HCT116 (cell line): ENCODE data around the gene SEMA4D. TPM values are rescaled to one million over a fixed set of nuclear protein-coding genes. Genes with fewer than 3 reads are reported as not detected.

Source experiments
- ATAC-seq: fragments of 200-7000 bp; cut with Tn5 transposase; 2 replicates; pipeline ENCODE4 v1.9.1; 2020; ENCODE audit warnings: mild to moderate bottlenecking, moderate library complexity
- BruUV-seq: library from RNA; stranded (reverse); fragments of 400-500 nt; replicated peaks from 2 replicates; lab custom pipeline; 2021; lab: Mats Ljungman, UMichigan
- CTCF ChIA-PET: fragments of 300-600 bp; sonication (Branson Sonifier 250); formaldehyde crosslinking; loops from one replicate; lab custom pipeline; 2021; ENCODE audit warnings: antibody characterized with exemption; lab: Charles Lee
- POLR2A ChIA-PET: fragments of 300-600, 350-600 bp; sonication (Branson Sonifier 250); formaldehyde crosslinking; loops from one replicate; lab custom pipeline; 2021; ENCODE audit warnings: antibody characterized with exemption; lab: Charles Lee
- RAD21 ChIA-PET, 2 experiments: fragments of 300-600 bp; sonication (Branson Sonifier 250); formaldehyde crosslinking; loops; one replicate each; lab custom pipeline; 2023; ENCODE audit warnings: low total read pairs in 2 of 2; ENCODE audit not compliant: uncharacterized antibody in 2 of 2, unreplicated experiment in 2 of 2, low non-redundant PET in 1 of 2; lab: Charles Lee
- DNase-seq: peaks from one replicate; pipeline ENCODE4 v3.0.0-alpha.2; 2010; ENCODE audit warnings: low read depth, low spot score
- H2AFZ ChIP-seq: fragments of 200-600 bp; shearing (Covaris generic), sonication (generic); 2 replicates; pipeline ENCODE4 v1.6.1; 2017; ENCODE audit warnings: low read depth, mixed run types, mixed read lengths, antibody characterized with exemption, low read length; ENCODE audit not compliant: poor library complexity, severe bottlenecking
- H3K27ac ChIP-seq: 2 replicates; pipeline ENCODE4 v1.5.1; 2012; ENCODE audit warnings: low read depth, low read length
- H3K27me3 ChIP-seq: fragments of 200-600 bp; sonication (generic); 2 replicates; pipeline ENCODE4 v1.6.1; 2016; ENCODE audit warnings: mixed run types, low read length, mixed read lengths; ENCODE audit not compliant: insufficient read depth
- H3K36me3 ChIP-seq, 2 experiments: fragments of 200-500 bp in 1 of 2; fragments of 200-600 bp in 1 of 2; sonication (Bioruptor generic) in 1 of 2; sonication (generic) in 1 of 2; 2 replicates each; pipeline versions ENCODE4 v1.5.1 to v1.6.1; 2014 to 2016; ENCODE audit warnings: low read length in 2 of 2, inconsistent platforms in 1 of 2, mixed read lengths in 1 of 2, mixed run types in 1 of 2; ENCODE audit not compliant: insufficient read depth in 2 of 2, control insufficient read depth in 1 of 2
- H3K4me1 ChIP-seq, 2 experiments: fragments of 200-600 bp in 1 of 2; sonication (generic) in 1 of 2; 2 replicates each; pipeline versions ENCODE4 v1.5.1 to v1.6.1; 2012 to 2017; ENCODE audit warnings: low read length in 2 of 2, inconsistent platforms in 1 of 2, mild to moderate bottlenecking in 1 of 2, mixed read lengths in 1 of 2, mixed run types in 1 of 2, moderate library complexity in 1 of 2; ENCODE audit not compliant: insufficient read depth in 2 of 2, control insufficient read depth in 1 of 2
- H3K4me2 ChIP-seq: fragments of 200-600 bp; sonication (generic); 2 replicates; pipeline ENCODE4 v1.6.1; 2017; ENCODE audit warnings: mixed run types, low read length, mixed read lengths
- H3K4me3 ChIP-seq, 2 experiments: fragments of 200-600 bp in 1 of 2; sonication (generic) in 1 of 2; replicated peaks in 1 of 2; 2 replicates each; pipeline ENCODE4 v1.5.1; 2011 to 2016; ENCODE audit warnings: low read length in 2 of 2, control low read depth in 1 of 2, low read depth in 1 of 2, mild to moderate bottlenecking in 1 of 2, mixed read lengths in 1 of 2, mixed run types in 1 of 2
- H3K79me2 ChIP-seq: fragments of 200-600 bp; sonication (generic); 2 replicates; pipeline ENCODE4 v1.6.1; 2017; ENCODE audit warnings: mild to moderate bottlenecking, mixed run types, low read length, moderate library complexity, mixed read lengths; ENCODE audit not compliant: insufficient read depth
- H3K9ac ChIP-seq: fragments of 200-600 bp; sonication (generic); 2 replicates; pipeline ENCODE4 v1.6.1; 2016; ENCODE audit warnings: low read length, mixed read lengths
- H3K9me2 ChIP-seq: fragments of 200-600 bp; sonication (generic), shearing (Covaris generic); 2 replicates; pipeline ENCODE4 v1.6.1; 2017; ENCODE audit warnings: mixed run types, mild to moderate bottlenecking, moderate library complexity; ENCODE audit not compliant: insufficient read depth
- H3K9me3 ChIP-seq, 2 experiments: fragments of 200-500 bp in 1 of 2; fragments of 200-600 bp in 1 of 2; sonication (Bioruptor generic) in 1 of 2; sonication (generic) in 1 of 2; 2 replicates each; pipeline ENCODE4 v1.6.1; 2014 to 2017; ENCODE audit warnings: low read length in 2 of 2, mixed read lengths in 2 of 2, inconsistent platforms in 1 of 2, low read depth in 1 of 2, mild to moderate bottlenecking in 1 of 2, mixed run types in 1 of 2, moderate library complexity in 1 of 2; ENCODE audit not compliant: control insufficient read depth in 1 of 2, insufficient read depth in 1 of 2
- H4K20me1 ChIP-seq: fragments of 200-600 bp; sonication (generic), shearing (Covaris generic); 2 replicates; pipeline ENCODE4 v1.6.1; 2017; ENCODE audit warnings: mixed run types, mild to moderate bottlenecking, moderate library complexity; ENCODE audit not compliant: insufficient read depth
- CBX3 ChIP-seq: IDR thresholded peaks from 2 replicates; pipeline ENCODE4 v1.6.1; 2012; ENCODE audit warnings: low read depth
- CEBPB ChIP-seq: IDR thresholded peaks from 2 replicates; pipeline ENCODE4 v1.6.1; 2012; ENCODE audit warnings: low read depth
- EGR1 ChIP-seq: IDR thresholded peaks from 2 replicates; pipeline ENCODE4 v1.6.1; 2012; ENCODE audit warnings: low read depth
- EZH2 ChIP-seq: fragments of 200-600 bp; sonication (generic); IDR thresholded peaks from 2 replicates; pipeline ENCODE4 v1.6.1; 2017; ENCODE audit warnings: antibody characterized with exemption, mixed run types
- FOSL1 ChIP-seq: IDR thresholded peaks from 2 replicates; pipeline ENCODE4 v1.6.1; 2012; ENCODE audit warnings: low read depth
- JUND ChIP-seq: IDR thresholded peaks from 2 replicates; pipeline ENCODE4 v1.6.1; 2012
- POLR2A ChIP-seq: IDR thresholded peaks from 2 replicates; pipeline ENCODE4 v1.7.0; 2011; ENCODE audit warnings: borderline replicate concordance; ENCODE audit not compliant: insufficient read depth, insufficient read length; ENCODE audit errors: extremely low read depth
- RAD21 ChIP-seq: IDR thresholded peaks from 2 replicates; pipeline ENCODE4 v1.6.1; 2012; ENCODE audit warnings: low read depth, mild to moderate bottlenecking
- SP1 ChIP-seq: IDR thresholded peaks from 2 replicates; pipeline ENCODE4 v1.6.1; 2012; ENCODE audit warnings: low read depth
- TCF7L2 ChIP-seq: IDR thresholded peaks from 2 replicates; pipeline ENCODE4 v1.7.0; 2011; ENCODE audit warnings: borderline replicate concordance, inconsistent platforms; ENCODE audit not compliant: insufficient read depth, insufficient read length; ENCODE audit errors: extremely low read depth
- YY1 ChIP-seq: IDR thresholded peaks from 2 replicates; pipeline ENCODE4 v1.6.1; 2011; ENCODE audit warnings: low read length, low read depth, moderate library complexity, mild to moderate bottlenecking; ENCODE audit not compliant: insufficient replicate concordance; ENCODE audit errors: extremely low read depth
- ZFX ChIP-seq: fragments of 450-650 bp; IDR thresholded peaks from 2 replicates; pipeline ENCODE4 v1.6.1; 2017
- ZNF274 ChIP-seq: fragments of 200-500 bp; sonication (Bioruptor generic); IDR thresholded peaks from 2 replicates; pipeline ENCODE4 v1.6.1; 2014; ENCODE audit warnings: mild to moderate bottlenecking, low read depth, low read length, inconsistent platforms
- intact Hi-C: fragments of 100-400 bp; cut with micrococcal nuclease; formaldehyde crosslinking; loops from 2 replicates; pipeline ENCODE4 v1.10.0; 2022
- total RNA-seq: library from RNA; stranded (reverse); gene quantifications from one replicate; pipeline ENCODE4 v1.2.1, GENCODE V29; 2021; ENCODE audit not compliant: unreplicated experiment
- TF ChIP-seq, protein P1 (sequence below), 3 experiments: fragments of 200-600 bp in 1 of 3; sonication (generic) in 1 of 3; IDR thresholded peaks in 2 of 3; conservative IDR thresholded peaks in 1 of 3; 2 replicates each; pipeline ENCODE4 v1.5.1; 2012 to 2017; ENCODE audit warnings: low read depth in 2 of 3, low read length in 2 of 3, antibody characterized with exemption in 1 of 3, borderline replicate concordance in 1 of 3, control low read depth in 1 of 3, mild to moderate bottlenecking in 1 of 3, mixed read lengths in 1 of 3, mixed run types in 1 of 3, moderate library complexity in 1 of 3; ENCODE audit not compliant: insufficient read depth in 1 of 3
- TF ChIP-seq, protein P2 (sequence below): IDR thresholded peaks from 2 replicates; pipeline ENCODE4 v1.6.1; 2011; ENCODE audit warnings: mild to moderate bottlenecking, low read length, moderate library complexity; ENCODE audit not compliant: insufficient replicate concordance; ENCODE audit errors: extremely low read depth
- TF ChIP-seq, protein P3 (sequence below): IDR thresholded peaks from 2 replicates; pipeline ENCODE4 v1.6.1; 2012
- TF ChIP-seq, protein P4 (sequence below): IDR thresholded peaks from 2 replicates; pipeline ENCODE4 v1.6.1; 2012
- TF ChIP-seq, protein P5 (sequence below): IDR thresholded peaks from 2 replicates; pipeline ENCODE4 v1.6.1; 2012; ENCODE audit warnings: low read depth

The SEMA4D gene
- total RNA-seq, 1 experiment from 2014 or later: 32.0 TPM

DNA sequence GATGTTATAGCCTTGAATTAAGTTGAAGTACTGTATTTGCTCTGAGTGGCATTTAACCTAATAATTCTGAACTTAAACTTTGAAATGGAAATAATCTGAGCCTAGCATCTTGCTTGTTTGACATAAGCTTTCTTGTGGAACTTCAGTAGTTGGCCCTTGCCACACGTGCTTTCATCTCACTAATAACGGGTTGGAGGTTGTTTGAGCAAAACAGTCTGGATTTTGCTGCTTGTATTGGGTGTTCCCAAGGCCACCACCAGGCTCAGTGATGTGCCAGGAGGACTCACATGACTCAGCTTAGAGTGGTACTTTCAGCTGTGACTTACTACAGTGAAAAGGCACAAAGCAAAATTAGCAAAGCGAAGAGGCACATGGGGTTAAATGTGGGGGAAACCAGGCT, 143.9 kb downstream of the SEMA4D start:
- Histone ChIP-seq H3K27me3 (no peaks in the 10 kb centered on the region), H3K79me2 (no peaks in the 10 kb centered on the region), H3K36me3 (peaks cover 33 to 40% of the 10 kb centered on the region in 2 experiments), H3K9ac (no peak overlapping the region), H3K4me3 (no peak overlapping the region), H4K20me1 (no peaks in the 10 kb centered on the region), H3K4me2 (no peak overlapping the region), H3K4me1 (no peaks in the 10 kb centered on the region), H3K27ac (no peak overlapping the region), H2AFZ (no peak overlapping the region), H3K9me3 (no peaks in the 10 kb centered on the region), H3K9me2 (no peaks in the 10 kb centered on the region)
- ChIA-PET RAD21 (no interaction called here), CTCF (no interaction called here), POLR2A (no interaction called here)
- no TSS peak for BruUV-seq
- intact Hi-C loops: no loop called here
- ATAC-seq (no peak), DNase-seq (no peak)
- TF ChIP-seq, protein P1, sequence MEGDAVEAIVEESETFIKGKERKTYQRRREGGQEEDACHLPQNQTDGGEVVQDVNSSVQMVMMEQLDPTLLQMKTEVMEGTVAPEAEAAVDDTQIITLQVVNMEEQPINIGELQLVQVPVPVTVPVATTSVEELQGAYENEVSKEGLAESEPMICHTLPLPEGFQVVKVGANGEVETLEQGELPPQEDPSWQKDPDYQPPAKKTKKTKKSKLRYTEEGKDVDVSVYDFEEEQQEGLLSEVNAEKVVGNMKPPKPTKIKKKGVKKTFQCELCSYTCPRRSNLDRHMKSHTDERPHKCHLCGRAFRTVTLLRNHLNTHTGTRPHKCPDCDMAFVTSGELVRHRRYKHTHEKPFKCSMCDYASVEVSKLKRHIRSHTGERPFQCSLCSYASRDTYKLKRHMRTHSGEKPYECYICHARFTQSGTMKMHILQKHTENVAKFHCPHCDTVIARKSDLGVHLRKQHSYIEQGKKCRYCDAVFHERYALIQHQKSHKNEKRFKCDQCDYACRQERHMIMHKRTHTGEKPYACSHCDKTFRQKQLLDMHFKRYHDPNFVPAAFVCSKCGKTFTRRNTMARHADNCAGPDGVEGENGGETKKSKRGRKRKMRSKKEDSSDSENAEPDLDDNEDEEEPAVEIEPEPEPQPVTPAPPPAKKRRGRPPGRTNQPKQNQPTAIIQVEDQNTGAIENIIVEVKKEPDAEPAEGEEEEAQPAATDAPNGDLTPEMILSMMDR (IDR thresholded peaks at IDR 0.05 in 2 of 3, conservative IDR thresholded peaks at IDR 0.05 in 1 of 3; ENCODE audit: borderline replicate concordance in 1 of 3, insufficient read depth in 1 of 3, low read depth in 2 of 3, low read length in 2 of 3): no peak
- TF ChIP-seq, protein P2, sequence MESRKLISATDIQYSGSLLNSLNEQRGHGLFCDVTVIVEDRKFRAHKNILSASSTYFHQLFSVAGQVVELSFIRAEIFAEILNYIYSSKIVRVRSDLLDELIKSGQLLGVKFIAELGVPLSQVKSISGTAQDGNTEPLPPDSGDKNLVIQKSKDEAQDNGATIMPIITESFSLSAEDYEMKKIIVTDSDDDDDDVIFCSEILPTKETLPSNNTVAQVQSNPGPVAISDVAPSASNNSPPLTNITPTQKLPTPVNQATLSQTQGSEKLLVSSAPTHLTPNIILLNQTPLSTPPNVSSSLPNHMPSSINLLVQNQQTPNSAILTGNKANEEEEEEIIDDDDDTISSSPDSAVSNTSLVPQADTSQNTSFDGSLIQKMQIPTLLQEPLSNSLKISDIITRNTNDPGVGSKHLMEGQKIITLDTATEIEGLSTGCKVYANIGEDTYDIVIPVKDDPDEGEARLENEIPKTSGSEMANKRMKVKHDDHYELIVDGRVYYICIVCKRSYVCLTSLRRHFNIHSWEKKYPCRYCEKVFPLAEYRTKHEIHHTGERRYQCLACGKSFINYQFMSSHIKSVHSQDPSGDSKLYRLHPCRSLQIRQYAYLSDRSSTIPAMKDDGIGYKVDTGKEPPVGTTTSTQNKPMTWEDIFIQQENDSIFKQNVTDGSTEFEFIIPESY: no peak
- no peak for TF ChIP-seq CEBPB
- no peak for TF ChIP-seq ZNF274
- no peak for TF ChIP-seq TCF7L2
- TF ChIP-seq EGR1: no peak
- TF ChIP-seq, protein P3, sequence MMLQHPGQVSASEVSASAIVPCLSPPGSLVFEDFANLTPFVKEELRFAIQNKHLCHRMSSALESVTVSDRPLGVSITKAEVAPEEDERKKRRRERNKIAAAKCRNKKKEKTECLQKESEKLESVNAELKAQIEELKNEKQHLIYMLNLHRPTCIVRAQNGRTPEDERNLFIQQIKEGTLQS: no peak
- no peak for TF ChIP-seq SP1
- no peak for TF ChIP-seq CBX3
- TF ChIP-seq POLR2A: no peak
- no peak for TF ChIP-seq ZFX
- TF ChIP-seq FOSL1: no peak
- TF ChIP-seq RAD21: no peak
- TF ChIP-seq, protein P4, sequence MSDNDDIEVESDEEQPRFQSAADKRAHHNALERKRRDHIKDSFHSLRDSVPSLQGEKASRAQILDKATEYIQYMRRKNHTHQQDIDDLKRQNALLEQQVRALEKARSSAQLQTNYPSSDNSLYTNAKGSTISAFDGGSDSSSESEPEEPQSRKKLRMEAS: no peak
- no peak for TF ChIP-seq YY1
- TF ChIP-seq, protein P5, sequence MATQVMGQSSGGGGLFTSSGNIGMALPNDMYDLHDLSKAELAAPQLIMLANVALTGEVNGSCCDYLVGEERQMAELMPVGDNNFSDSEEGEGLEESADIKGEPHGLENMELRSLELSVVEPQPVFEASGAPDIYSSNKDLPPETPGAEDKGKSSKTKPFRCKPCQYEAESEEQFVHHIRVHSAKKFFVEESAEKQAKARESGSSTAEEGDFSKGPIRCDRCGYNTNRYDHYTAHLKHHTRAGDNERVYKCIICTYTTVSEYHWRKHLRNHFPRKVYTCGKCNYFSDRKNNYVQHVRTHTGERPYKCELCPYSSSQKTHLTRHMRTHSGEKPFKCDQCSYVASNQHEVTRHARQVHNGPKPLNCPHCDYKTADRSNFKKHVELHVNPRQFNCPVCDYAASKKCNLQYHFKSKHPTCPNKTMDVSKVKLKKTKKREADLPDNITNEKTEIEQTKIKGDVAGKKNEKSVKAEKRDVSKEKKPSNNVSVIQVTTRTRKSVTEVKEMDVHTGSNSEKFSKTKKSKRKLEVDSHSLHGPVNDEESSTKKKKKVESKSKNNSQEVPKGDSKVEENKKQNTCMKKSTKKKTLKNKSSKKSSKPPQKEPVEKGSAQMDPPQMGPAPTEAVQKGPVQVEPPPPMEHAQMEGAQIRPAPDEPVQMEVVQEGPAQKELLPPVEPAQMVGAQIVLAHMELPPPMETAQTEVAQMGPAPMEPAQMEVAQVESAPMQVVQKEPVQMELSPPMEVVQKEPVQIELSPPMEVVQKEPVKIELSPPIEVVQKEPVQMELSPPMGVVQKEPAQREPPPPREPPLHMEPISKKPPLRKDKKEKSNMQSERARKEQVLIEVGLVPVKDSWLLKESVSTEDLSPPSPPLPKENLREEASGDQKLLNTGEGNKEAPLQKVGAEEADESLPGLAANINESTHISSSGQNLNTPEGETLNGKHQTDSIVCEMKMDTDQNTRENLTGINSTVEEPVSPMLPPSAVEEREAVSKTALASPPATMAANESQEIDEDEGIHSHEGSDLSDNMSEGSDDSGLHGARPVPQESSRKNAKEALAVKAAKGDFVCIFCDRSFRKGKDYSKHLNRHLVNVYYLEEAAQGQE: no peak
- TF ChIP-seq JUND: no peak
- TF ChIP-seq EZH2: no peak
